GM19463 (cell line): ENCODE measurements around the gene IRAK1.

Experiments used
- ATAC-seq: cut with Tn5 transposase; IDR thresholded peaks from one replicate; pipeline ENCODE4 v1.9.1; 2021; ENCODE audit warnings: mild to moderate bottlenecking, moderate library complexity; ENCODE audit not compliant: unreplicated experiment

IRAK1 gene

DNA sequence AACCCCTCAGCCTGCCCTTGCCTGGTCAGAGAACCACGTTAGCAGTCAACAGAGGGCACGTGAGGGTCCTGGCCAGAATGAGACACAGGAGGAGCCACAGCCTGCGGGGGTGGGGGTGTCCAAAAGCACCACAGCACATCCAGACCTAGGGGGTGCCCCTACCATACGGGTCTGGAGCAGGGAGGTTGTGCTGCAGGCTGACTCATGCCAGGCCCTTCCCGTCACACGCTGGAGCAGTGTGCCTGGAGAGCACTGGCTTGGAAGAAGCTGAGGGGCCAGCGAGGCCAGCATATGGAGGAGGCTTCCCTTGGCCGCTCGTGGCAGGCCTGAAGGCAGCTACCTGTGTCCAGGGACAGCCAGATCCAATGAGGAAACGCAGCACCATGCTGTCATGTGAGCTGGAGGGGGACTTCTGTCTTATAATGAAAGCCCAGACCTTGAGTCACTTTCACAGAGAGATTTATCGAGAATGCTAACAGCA is 1.5 kb upstream of the IRAK1 start:
- no peak for ATAC-seq

DNA sequence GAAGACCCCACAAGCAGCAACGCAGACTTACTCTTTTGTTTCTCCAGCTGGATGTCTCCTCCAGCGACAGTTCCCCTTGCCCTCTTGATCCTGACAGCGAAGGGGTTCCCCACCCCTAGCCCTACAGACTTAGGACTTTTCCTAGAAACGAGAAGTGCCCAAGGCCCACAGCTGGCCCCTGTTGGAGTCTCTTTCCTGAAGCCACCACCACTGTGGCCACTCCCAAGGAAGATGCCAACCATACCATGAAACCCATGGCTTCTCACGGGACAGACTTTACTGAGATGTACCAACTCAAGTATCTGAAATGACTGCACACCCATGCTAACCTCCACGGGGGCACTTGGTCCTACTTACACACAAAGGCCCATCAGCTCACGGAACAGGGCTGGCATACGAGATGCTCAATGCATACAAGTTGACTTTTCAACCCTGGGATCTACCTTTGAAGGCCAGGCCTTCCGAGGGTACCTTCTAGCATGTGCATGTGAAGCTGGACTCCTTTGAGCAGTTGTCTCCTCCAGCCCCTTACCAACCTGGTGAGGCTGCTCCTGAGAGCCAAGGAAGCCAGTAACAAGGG is 924 bp upstream of the IRAK1 start:
- ATAC-seq: no peak

DNA sequence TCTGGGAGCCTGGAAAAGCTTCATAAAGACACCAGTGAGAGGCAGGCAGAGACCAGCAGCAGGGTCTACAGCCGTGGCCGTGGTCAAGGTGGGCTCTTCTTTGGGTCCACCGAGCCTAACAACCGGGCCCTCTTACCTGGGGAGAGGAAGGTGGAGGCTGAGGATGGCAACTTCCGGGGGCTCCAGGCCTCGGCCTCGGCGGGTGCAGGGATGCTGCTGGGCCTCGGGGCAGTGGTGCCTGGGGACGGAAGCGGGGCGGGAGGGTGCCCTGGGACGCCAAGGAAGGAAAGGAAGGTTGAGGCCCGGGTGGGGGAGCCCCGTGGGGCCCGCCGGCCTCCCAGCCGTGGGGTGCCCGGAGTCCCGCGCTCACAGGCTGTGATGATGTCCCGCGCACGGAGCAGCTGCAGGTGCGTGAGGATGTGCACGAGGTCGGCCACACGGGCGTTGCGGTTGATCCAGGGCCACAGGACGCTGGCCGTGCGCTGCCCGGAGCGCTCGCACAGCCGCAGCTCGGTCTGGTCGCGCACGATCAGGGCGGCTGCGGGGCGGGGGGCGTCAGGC is 561 bp downstream of the IRAK1 start:
- ATAC-seq: peak; percentile 6

- no peak for ATAC-seq
Observed at GRCh38 chrX:154018518-154019060, 1.1 kb downstream of the IRAK1 start.

- ATAC-seq: no peak
Observed at GRCh38 chrX:154017766-154018517, 1.8 kb downstream of the IRAK1 start.

- ATAC-seq: no peak
Observed at GRCh38 chrX:154016366-154017076, 3.2 kb downstream of the IRAK1 start.

DNA sequence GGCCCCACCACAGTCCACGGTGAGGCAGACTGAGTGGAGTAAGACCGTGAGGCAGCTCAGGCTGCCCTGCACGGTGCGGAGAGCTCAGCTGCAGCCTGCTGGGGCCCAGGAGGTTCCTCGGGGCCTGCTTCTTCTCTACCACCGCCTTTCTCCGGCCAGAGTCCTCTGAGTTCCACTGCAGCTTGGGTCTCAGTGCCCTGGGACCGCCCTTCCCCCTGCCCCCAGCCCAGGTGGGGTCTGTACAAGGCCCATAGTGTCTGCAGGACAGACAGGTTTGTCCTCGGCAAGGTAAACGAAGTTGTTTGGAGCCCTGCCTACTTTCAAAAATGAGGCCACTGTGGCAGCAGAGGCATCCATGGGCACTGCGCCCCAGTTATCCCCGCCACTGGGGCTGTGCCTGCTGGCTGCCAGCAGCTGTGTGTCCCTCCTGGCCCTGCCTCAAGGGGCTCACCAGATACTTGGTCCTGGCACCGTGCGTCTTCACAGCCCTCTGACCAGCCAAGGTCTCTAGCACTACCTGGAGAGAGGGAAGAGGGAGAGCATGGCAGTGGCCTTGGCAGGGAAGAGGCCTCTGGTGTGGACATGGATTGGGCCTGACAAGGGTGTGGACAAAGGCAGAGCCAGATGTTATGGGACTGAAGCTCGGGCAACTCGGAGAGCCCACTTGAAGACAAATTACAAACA is 4.0 kb downstream of the IRAK1 start:
- ATAC-seq: no peak

- no peak for ATAC-seq
Observed at GRCh38 chrX:154014429-154015380, 5.0 kb downstream of the IRAK1 start.

- ATAC-seq: peak; percentile 77
Observed at GRCh38 chrX:154013614-154014360, 5.9 kb downstream of the IRAK1 start.

GRCh38 chrX:154013001-154013421 is 6.7 kb downstream of the IRAK1 start:
- ATAC-seq: no peak

DNA sequence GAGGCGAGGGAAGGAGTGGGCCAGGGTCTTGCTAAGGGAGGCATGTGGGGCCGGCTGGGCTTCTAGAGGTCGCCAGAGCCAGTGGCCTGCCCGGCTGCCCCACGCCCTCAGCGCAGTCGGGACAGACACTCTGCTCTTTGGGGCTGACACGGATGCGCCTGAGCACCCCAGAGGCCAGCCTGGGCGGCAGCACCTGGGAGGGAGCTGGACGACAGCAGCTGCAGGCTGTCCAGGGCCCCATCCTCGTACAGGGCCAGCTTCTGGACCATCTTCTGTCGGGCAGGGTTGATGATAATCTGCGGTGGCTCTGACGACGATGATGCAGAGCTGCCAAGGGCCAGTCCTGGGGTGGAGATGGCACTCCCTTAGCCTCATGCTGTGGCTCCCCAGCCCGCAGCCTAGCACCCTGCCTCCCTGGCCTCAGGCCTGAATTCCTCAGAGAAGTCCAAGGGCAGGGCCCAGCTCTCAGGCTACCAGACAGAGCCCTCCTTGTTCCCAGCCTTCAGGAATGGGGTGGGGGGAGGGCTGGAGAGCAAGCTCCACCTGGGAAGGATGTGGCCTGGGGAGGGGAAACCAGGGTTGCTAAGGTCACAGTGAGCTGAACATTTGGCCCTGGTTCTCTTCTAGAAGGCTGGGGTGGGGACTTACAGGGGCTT is 7.2 kb downstream of the IRAK1 start:
- ATAC-seq: no peak

GRCh38 chrX:154011376-154012335 is 8.0 kb downstream of the IRAK1 start:
- no peak for ATAC-seq

DNA sequence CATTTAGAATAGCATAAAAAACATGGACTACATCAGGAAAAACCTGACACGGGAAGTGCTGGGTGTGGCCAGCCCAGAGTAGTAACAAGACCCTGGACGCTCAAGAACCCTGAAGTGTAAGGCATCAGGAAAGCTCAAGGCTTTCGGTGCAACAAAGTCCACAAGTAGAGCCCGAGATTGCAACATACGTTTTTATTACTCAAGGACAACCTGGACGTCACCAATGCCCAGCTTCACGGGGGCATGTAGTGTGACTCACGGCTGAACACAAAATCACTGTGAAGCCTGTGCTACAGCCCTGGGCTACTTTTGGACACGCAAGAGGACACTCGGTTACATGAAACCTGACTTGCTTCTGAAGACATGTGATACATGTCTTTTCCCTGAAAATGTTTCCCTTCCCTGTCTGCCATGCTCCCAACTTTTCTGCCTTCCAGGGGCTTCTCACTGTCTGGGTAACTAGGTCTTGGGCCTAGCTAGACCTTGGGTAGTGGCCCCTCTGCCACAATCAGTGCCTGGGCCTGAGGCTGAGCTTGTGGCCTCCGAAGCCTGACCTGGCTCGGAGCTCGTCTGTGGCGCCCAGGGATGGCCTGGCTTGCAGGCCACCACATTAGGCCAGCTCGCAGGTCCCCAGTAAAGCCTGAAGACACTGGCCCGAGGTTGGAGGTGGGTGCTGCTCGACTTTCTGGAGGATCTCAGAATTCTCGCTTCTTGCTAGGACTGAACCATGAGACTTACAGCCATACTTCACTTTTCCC is 9.2 kb downstream of the IRAK1 start:
- ATAC-seq: no peak

DNA sequence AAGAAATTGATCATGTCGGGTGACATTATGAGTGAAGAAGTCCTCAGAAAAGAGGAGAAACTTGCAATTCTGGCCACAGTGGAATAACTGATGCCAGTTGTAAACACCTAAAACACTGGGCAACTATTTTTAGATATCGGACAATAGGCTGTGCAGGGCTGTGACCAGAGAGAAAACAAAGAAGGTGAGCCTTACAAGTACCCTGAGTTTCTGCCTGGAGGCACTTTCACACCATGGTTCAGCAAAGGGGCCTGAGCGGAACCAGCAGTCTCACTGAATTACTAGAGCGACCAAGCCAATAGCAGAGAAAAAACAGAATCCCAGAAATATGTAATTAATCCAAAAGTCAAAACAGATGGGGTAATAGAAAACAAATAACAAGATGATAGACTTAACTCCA is 11.2 kb downstream of the IRAK1 start:
- no peak for ATAC-seq

GRCh38 chrX:154006947-154007346 is 12.8 kb downstream of the IRAK1 start:
- no peak for ATAC-seq

DNA sequence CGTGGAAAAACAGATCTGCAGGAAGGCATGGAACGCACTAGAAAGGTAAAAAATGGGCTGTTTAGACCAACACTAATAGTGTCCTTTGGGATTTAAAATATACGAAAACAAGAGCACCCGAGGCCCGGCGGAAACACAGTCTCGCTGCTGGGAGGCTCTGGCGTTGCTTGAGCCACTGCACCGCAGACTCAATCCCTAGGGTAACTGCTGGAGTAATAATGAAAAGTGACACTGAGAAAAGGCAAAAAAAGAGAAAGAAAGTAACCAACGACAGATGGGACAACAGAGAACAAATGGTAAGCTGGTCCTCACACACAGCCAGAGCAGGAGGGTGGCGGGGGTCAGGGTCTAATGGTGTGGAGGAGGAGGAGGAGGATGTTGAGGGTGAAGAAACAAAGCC is 15.4 kb downstream of the IRAK1 start:
- ATAC-seq: no peak
